Fibroblast of skin of right quadriceps (primary cell): ENCODE measurements around the gene GPRASP1.

ENCODE experiments used
- DNase-seq: peaks from one replicate; pipeline ENCODE4 v3.0.0-alpha.2; 2013

GPRASP1 gene

DNA sequence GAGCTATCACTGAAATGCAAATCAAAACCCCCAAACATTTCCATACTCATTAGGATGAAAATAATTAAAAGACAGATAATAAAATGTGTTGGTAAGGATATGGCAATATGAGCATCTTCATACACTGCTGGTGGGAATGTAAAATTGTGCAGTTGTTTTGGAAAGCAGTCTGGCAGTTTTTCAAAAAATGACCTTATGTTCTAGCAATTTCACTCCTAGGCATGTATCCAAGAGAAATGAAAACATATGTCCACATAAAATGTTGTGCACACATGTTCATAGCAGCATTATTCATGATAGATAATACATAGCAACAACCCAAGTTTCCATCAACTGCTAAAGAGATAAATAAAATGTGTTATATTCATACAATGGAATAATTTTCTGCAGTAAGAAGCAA, 46.2 kb downstream of the GPRASP1 start:
- peak; percentile 48 for DNase-seq
